HG03196 (cell line): ENCODE results near the gene ARL15.

Source experiments
- ATAC-seq: cut with Tn5 transposase; IDR thresholded peaks from one replicate; pipeline ENCODE4 v1.9.1; 2021; ENCODE audit not compliant: unreplicated experiment

Gene ARL15

DNA sequence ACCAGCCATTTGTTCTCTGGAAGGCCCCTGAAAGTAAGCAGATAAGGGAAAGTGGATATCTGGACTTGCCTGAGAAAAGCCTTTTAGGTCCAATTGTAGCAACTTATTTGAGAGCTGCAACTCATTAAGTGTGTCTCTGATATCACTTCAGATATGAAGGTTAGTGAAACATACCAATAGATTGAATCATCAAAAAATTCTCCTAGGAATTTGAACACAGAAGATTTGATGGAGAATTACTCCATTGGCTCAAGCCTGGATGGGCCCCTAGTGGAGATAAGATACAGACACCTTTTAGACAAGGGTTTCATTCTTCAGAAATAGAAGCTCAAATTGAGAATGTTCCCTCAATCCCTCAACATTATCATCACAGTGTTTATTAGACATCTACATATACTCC, 393.3 kb downstream of the ARL15 start:
- ATAC-seq = no peak

DNA sequence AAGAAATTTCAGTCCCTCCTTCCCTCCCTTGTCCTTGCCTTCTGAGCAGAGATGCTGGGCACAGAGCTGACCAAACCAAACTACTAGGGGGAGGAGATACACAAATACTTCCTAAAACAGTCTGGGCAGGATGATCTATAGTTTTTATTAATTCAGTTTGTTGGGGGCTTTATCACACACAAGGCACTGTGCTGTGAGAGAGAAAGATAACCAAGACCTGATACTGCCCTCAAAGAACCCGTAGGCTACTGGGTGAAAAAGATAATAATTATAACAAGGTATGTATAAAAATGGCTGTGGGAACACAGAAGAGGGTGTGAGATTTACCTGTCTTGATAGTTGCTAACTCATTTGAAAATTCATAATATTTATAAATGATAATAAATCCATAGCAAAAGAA, 395.3 kb downstream of the ARL15 start:
- no peak for ATAC-seq

GRCh38 chr5:53913941-53914340, 396.4 kb downstream of the ARL15 start:
- ATAC-seq = no peak

- ATAC-seq = no peak
Measured at GRCh38 chr5:53908757-53909156, 401.6 kb downstream of the ARL15 start.

- ATAC-seq = no peak
Measured at GRCh38 chr5:53907827-53908226, 402.5 kb downstream of the ARL15 start.

DNA sequence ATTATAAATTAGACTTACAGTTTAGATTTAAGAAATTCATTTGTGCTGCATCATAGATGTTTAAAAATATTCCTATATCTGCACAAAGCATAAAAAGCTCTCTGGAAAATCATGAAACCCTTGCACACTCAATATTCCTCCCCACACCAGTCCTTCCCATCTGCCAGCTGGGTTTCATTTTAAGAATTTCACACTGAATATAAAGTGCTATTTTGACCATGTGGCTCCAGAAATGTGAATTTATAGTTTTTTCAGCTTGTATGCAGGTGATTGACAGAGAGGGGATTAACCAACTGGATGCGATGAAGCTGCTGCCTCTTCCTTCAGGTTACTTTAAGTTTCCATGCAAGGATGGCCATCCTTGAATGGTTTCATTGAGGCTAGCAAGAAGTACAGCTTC, 403.6 kb downstream of the ARL15 start:
- ATAC-seq = no peak

- no peak for ATAC-seq
Measured at GRCh38 chr5:53902296-53902907, 408.0 kb downstream of the ARL15 start.

- ATAC-seq = no peak
Measured at GRCh38 chr5:53900677-53901076, 409.7 kb downstream of the ARL15 start.

DNA sequence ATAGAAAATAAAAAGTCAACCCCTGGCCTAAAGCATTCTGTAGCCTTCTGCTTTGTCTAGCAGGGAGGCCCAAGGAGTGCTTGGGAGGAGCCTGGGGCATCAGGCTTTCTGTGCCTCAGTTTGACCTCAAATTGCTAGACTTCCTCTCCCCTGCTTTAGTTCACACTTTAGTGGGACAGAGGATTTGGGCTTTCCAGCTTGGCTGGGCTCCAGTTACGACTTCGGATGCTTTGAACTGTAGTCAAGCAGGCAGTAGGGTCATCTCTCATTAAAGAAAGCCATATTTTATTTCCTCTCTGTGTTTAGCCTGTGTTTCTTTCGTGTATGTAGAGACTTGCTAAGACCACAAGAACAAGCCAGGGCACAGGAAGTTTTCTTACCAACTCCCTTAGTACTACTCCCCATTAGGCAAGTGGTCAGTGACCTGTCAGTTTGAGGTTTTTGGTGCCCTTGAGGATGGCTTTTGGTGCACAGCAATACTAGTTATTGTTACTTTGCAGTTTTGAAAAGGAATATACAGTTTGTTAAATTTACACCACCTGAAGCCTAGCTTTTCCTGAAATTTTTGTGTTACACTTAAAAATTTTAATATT, 415.2 kb downstream of the ARL15 start:
- no peak for ATAC-seq

DNA sequence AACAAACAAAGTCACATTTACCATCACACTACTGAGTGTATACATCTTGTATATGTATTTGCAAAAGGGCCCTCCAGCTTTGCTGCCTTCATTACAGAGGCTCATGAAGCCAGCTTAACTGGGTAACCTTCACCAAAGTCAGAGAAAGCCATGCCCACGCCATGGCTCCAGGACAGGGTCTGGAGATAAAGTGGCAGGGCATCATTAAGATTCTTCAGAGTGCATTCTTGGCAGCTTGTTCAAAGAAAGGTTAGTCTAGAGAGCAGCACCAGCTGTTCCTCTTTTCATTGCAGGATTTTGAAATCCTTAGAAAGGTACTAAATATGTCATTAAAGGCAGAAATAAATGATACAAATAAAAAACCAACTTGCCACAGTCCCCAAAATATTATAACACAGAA, 416.7 kb downstream of the ARL15 start:
- ATAC-seq = no peak

DNA sequence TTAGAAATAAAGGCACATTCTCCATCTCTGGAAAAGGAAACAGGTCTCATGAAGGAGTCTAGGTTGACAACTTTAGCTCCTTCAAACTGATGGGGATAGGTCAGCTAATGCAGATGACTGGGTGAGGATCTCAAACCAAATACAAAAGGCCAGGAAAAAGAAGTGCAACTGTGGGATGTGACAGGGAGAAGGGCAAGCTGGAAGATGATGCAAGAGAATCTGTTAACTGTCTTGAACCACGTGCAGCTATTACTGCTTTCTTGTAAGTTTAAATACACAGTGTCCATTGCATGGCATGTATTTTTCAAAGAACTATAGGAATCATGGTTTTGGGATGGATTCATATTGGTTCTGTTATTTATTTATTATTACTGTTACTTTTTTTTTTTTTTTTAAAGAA, 418.1 kb downstream of the ARL15 start:
- ATAC-seq = no peak

- ATAC-seq = no peak
Measured at GRCh38 chr5:53891159-53891558, 419.2 kb downstream of the ARL15 start.

GRCh38 chr5:53890490-53890889, 419.9 kb downstream of the ARL15 start:
- ATAC-seq = no peak

GRCh38 chr5:53884844-53885243, 425.5 kb downstream of the ARL15 start:
- ATAC-seq = no peak

GRCh38 chr5:53884417-53884816, 426.0 kb downstream of the ARL15 start:
- ATAC-seq = no peak

DNA sequence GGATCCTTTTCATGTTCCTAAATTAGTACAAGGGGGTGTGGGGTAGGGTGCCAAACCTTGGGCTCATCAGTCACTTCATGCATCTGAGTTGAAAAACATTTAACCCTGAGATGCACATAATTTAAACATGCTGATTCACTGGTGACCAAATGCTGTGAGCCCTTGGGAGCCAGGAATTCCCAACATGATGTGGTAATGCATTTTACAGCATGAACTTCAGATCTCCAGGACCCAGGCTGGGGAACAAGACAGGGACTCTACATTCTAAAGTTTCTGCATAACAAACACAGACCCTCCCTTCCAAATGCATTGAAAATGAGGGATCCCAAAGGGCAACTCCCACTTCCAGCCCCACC, 427.7 kb downstream of the ARL15 start:
- no peak for ATAC-seq

DNA sequence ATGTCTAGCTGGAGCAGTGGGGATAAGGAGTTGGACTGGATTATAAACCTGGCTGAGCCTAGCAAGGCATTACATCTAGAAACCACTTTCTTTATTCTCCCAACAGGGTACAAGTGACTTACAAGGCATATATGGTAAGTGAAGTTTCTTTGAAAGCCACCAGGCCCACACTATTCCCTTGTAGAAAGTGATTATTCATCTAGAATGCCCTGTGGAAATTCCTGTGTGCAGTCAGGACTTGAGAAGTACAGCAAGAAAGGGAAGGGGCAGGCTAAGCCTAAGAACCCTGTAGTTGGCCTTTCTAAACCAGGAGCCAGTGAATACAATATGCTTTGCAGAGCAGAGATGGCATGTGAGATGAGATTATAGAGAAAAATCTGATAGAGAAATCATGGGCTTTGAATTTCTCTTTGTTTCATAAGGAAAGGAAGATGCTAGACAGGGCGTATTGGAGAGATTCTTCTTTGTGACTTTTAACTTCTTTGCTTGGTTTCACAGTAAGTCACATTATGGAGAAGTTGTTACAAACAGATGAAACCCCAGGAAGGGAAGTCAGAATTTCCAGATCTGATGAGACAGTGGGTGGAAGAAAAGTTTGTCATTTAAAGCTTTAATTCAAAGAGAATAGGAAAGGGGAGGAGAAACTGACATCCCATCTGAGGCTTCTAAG, 428.2 kb downstream of the ARL15 start:
- ATAC-seq = no peak

DNA sequence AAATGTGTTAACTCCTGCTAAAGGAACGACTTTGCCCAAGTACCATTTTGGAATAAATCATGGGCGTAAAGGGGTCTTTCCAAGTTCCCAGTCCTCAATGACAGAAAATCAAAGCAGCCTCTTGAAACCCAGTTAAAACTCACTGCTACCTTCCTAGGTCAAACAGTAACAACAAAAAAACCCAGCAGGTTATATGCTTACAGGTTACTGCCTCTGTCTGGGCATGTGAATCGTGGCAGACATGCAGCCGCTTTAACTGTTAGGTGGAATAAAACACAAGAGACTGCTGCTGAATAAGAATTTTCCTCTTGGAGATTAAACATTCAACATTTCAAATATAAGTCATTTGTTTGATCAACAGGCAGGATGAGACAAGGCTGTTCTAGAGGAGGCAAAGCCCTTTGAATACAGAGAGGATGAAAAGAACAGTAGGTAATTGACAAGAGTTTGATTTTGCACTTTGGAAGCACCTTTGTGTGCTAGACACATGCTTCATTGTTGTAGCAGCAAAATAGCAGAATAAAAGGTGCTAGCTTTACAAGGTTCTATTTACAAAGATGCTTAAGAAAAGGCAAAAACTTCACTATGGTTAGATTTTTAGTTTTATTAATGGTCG, 430.6 kb downstream of the ARL15 start:
- ATAC-seq = no peak

GRCh38 chr5:53878015-53878414, 432.4 kb downstream of the ARL15 start:
- ATAC-seq = no peak

DNA sequence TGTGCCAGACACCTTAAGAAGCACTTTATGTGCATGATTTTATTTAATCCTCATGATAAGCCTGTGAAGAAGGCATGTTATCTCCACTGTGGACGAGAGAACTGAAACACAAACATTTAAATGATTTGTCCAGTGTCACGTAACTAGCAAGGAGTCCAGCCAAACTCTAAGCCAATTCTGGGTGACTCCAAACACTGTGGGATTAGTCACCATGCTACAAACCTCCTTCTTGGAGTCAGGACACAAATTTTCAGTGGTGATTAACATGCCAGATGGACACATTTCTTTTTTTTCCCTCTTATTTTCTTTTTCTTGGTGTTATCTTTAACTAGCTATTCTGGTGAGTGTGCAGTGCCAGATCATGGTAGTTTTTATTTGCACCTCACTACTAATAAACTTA, 433.1 kb downstream of the ARL15 start:
- no peak for ATAC-seq

GRCh38 chr5:53874409-53874808, 436.0 kb downstream of the ARL15 start:
- ATAC-seq = no peak

- no peak for ATAC-seq
Measured at GRCh38 chr5:53873235-53873634, 437.1 kb downstream of the ARL15 start.
